Tibial nerve (tissue), 3 donors: ENCODE data around the gene UCP3.

Experiments
- POLR2A ChIP-seq, 2 donors: fragments of 450-650 bp; IDR thresholded peaks; one replicate each; pipeline ENCODE4 v1.6.1; 2017; ENCODE audit warnings: antibody characterized with exemption in 2 of 2, mild to moderate bottlenecking in 2 of 2, moderate library complexity in 2 of 2
- TF ChIP-seq, protein P1 (sequence below), 5 experiments: fragments of 200-600 bp in 3 of 5; fragments of 450-650 bp in 2 of 5; sonication (generic) in 3 of 5; IDR thresholded peaks; one replicate each; pipeline ENCODE4 v1.5.1; 2016 to 2019; ENCODE audit warnings: antibody characterized with exemption in 5 of 5, mild to moderate bottlenecking in 3 of 5, moderate library complexity in 2 of 5

DNA sequence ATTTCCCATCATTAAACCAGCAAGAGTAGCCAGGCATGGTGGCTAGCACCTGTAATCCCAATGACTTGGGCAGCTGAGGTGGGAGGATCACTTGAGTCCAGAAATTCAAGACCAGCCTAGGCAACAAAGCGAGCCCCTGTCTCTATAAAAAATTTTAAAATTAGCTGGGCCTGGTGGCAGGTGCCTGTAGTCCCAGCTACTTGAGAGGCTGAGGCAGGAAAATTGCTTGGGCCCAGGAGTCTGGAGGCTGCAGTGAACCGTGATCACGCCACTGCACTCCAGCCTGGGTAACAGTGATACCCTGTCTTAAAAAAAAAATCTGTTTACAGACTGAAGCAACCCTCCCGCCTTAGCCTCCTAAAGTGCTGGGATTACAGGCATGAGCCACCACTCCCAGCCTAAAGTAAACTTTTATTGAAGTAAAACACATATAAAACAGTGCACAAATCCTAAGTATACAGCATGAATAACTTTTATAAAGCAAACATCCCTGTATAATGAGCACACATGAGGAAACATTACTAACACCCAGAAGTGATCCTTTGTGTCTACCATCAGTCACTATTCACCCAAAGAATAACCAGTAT, 12.6 kb downstream of the UCP3 start:
- TF ChIP-seq, protein P1, sequence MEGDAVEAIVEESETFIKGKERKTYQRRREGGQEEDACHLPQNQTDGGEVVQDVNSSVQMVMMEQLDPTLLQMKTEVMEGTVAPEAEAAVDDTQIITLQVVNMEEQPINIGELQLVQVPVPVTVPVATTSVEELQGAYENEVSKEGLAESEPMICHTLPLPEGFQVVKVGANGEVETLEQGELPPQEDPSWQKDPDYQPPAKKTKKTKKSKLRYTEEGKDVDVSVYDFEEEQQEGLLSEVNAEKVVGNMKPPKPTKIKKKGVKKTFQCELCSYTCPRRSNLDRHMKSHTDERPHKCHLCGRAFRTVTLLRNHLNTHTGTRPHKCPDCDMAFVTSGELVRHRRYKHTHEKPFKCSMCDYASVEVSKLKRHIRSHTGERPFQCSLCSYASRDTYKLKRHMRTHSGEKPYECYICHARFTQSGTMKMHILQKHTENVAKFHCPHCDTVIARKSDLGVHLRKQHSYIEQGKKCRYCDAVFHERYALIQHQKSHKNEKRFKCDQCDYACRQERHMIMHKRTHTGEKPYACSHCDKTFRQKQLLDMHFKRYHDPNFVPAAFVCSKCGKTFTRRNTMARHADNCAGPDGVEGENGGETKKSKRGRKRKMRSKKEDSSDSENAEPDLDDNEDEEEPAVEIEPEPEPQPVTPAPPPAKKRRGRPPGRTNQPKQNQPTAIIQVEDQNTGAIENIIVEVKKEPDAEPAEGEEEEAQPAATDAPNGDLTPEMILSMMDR (IDR thresholded peaks at IDR 0.05), result no peak
- no peak for TF ChIP-seq POLR2A (IDR thresholded peaks at IDR 0.05)
